ENCODE data around the gene CAND1.

The CAND1 gene

DNA sequence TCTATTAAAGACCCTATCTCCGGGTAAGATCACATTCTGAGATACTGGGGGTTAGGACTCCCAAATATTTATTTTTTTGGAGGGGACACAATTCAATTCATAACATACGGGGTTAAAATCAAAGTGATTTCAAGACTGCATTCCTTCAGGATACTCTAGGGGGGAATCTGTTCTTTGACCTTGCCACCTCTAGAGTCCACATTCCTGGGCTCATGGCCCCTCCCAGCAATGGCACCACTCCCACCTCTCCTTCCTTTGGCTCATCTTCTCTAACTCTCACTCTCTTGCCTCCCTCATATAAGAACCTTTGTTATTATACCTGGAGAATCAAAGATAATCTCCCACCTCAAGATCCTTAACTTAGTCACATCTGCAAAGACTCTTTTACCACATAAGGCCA, 79.5 kb downstream of the CAND1 start:
- no peak for DNase-seq

GRCh38 chr12:67352682-67353081, 83.5 kb downstream of the CAND1 start:
- DNase-seq, result no peak

- DNase-seq, result no peak
Observed at GRCh38 chr12:67354322-67354721, 85.2 kb downstream of the CAND1 start.

DNA sequence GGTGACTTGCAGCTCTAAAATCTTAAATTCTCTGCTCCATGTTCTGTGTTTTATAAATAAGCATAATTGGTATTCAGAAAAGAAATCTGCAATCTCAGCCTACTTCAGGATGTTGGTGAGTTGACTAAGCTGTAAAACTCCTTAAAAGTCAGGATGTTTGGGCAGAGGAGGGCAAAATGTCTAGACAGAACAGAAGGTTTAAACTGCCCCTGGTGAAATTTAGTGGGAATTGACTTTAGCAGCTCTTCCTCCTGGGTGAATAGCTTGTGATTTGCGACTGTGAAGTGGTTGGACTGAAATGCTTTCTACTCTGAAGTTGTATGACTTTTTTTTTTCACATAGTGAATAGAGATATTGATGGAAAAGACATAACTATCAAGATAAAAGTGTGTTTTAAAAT, 85.8 kb downstream of the CAND1 start:
- DNase-seq, result no peak

GRCh38 chr12:67355428-67356379, 86.5 kb downstream of the CAND1 start:
- DNase-seq, result peak in 3 of 6 experiments; percentile 51 to 78 (median 62)

DNA sequence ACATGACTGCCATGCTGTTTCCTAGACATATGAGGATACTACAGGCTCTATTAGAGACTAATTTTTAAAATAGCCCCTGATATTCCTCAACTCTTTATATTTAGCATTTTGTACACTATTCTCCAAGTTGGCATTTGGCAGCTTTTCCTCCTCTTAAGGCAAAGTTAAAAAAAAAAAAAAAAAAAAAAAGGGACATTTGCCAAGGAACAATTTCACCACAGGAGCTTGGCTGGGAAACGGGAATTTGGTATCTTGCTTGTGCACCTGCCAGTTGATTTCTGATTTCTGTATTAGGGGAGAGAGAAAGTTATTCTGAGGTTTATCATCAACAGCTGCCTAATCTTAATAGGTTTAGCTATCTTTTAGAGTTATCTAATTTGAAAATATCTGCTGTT, 87.2 kb downstream of the CAND1 start:
- no peak for DNase-seq

- DNase-seq, result no peak
Observed at GRCh38 chr12:67357376-67358125, 88.4 kb downstream of the CAND1 start.

- no peak for DNase-seq
Observed at GRCh38 chr12:67358781-67359338, 89.7 kb downstream of the CAND1 start.

GRCh38 chr12:67362526-67362925, 93.4 kb downstream of the CAND1 start:
- no peak for DNase-seq

GRCh38 chr12:67364228-67364627, 95.1 kb downstream of the CAND1 start:
- DNase-seq, result no peak

GRCh38 chr12:67365131-67365530, 96.0 kb downstream of the CAND1 start:
- no peak for DNase-seq

- DNase-seq, result no peak
Observed at GRCh38 chr12:67367843-67368242, 98.7 kb downstream of the CAND1 start.

Data from stimulated activated naive CD4-positive, alpha-beta T cell (primary cell).